ENCODE results near the gene PLAU. TPM values are rescaled to one million over a fixed set of nuclear protein-coding genes. Genes with fewer than 3 reads are reported as not detected.
"Not testable (repeated sequence)": the region's sequence is repeated elsewhere in the genome, so short reads cannot be mapped to it uniquely, and the experiment has no call there.

PLAU gene
- polyA plus RNA-seq, 3 donors, result 13.3 to 17.6 (median 15.4) TPM

DNA sequence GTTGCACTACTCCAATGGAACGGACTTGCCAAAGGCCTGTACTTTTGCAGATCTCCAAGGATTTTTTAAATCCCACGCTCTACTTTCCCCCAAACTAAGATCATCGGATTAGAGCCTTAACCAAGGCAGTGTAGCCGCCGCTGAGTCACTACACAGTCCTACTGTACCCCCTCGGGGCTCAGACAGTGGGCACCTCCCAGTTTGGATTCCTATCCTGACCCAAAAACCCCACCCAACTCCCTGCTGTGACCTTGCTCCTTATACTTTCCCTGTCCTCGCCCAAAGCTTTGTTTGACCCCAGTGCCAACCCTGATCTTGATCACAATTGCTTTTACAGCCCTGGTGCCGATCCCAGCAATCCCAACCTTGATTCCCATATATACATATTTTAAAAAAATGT, 17.5 kb upstream of the PLAU start:
- DNase-seq, result no peak

DNA sequence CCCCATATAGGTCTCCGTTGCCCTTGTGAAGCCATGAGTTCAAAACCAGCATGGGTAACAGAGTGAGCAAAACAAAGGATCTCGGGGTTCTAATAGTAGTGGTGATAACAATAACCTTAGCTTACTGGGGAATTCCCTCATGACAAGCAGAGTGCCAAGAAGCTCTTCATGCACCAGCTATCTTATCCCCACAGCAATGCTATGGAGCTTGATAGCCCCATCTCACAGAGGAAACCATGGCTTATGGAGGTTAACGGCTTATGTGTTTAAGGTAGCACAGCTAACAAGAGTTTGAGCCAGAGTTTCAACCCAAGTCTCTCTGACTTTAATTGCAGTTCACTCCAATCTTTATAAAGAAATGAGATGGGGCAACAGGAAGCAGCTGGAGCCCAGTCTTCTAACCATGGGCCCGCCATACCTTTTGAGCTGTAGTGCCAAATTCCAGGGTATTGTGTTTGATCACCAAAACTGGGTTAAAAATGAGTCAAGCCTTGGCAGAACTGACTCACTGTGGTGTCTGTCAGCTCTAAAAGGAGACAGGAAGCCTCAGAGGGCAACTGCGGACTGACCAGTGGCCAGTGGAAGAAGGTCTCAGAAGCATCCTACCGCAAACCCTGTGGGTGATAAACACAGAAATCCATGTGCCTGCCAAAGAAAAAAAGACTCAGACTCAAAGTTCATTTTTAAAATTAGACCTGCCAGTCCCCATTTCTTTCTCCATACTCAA, 16.5 kb upstream of the PLAU start:
- DNase-seq, result no peak

DNA sequence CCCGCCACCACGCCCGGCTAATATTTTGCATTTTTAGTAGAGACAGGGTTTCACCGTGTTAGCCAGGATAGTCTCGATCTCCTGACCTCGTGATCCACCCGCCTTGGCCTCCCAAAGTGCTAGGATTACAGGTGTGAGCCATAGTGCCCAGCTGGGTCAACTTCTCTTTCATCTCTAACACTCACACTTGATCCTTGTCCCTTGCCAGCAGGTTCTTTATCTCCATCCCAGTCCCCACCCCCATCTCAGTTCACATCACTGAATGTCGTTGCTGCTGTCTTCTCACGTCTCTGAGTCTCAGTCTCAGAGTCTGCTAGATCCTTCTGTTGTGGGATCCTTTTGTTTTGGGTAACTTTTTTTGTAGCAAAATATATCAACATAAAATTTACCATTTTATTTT, 15.6 kb upstream of the PLAU start:
- not testable (repeated sequence) for DNase-seq

DNA sequence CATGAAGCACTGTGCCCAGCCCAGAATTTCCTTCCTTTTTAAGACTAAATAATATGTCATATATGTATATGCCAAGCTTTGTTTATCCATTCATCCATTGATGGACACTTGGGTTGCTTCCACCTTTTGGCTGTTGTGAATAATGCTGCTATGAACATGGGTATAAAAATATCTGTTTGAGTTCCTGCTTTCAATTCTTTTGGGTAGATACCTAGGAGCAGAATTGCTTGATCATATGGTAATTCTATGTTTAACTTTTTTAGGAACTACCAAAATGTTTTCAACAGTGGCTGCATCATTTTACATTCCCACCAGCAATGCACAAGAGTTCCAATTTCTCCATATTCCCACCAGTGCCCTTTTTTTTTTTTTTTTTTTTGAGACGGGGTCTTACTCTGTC, 13.2 kb upstream of the PLAU start:
- DNase-seq, result no peak

DNA sequence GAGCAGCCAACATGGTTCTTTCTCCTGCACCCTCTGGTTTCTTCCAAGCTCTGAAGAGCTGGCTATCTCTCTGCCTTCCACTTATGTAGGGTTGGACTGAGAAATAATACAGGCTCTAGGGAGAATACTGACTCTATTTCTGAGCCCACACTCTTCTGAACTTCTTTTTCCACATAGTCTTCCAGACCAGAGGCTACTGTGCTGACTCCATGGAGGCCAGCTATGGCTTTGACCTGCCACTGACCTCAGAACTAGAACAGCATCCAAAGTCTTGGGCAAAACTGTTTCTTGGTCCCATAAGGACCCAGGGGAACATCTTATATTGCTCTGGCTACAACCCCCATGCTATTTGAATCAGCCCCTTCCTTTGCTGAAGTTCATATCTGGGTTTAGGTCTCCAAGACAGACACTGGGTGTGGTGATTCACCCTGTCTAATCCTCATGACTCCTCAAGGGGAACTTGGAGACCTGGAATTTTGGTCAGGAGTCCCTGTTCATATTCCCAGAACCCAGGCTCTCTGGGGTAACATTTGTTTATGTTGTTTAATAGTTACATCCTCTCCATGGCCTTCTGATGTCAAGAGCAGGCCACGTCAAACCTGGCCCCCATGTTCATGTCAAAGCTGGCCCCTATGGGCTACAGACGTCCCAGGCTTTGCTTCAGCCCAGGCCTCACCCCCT, 12.1 kb upstream of the PLAU start:
- DNase-seq, result no peak

DNA sequence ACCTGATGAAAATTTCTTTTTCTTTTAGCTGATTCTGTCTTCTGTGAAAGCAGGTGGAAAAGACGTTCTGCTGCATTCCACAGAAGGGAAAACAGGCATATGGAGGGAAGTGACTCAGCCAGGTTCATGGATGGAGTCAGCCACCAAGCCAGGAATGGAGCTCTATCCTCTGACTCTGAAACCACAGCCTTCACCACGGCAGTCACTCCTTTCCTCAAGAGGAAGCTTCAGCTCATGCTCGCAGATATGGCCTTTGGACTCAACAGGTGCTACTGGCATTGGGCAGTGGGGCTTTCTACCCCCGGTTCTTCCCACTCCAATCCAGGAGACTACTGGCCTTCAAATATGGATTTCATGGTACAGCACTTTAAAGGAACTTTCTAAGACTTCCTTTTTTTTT, 11.5 kb upstream of the PLAU start:
- DNase-seq, result no peak

DNA sequence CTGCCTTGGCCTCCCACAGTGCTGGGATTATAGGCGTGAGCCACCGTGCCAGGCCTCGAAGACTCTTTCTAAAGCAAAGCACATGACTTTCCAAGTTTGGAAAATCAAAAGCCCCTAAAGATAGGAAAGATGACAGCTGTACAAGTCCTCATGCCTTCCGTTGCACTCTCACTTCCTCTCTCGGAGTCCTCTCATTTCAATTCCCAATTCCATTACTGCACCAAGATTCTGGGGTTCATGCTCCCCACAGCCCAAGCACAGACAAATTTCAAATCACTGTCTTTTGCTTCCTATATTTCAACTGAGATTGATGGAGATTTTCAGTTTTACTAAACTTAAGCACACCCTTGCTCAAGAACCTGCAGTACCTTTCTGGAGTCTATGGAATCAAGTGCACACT, 10.9 kb upstream of the PLAU start:
- no peak for DNase-seq

DNA sequence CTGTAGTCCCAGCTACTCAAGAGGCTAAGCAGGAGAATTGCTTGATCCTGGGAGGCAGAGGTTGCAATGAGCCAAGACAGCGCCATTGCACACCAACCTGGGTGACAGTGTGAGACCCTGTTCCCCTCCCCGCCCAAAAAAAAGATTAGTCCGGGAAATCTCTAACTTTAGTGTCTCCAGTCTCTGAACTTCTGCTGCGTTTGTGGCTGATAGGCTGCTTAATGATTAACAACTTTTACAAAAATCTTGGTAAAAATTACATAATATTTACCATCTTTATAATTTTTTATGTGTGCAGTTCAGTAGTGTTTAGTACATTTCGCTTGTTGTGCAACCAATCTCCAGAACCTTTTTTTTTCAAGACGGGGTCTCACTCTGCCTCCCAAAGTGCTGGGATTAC, 9.7 kb upstream of the PLAU start:
- DNase-seq, result no peak

DNA sequence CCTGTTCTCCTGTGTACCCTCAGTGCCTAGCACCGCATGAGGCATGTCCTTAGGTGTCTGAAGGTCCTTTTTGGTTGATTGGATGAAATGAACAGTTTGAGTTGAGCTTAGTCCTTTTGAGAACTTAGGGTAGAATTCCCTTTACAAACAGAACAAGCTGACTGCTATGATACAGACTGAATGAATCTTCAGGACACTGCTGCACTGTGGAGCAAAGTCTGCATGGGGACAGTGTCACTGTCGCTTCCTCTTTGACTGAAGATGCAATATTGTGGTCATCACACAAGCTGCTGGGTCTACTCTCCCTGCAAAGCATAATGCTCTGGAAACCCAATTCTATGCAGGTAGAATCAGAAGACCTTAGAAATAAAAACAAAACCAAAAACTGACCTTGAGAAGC, 8.6 kb upstream of the PLAU start:
- no peak for DNase-seq

DNA sequence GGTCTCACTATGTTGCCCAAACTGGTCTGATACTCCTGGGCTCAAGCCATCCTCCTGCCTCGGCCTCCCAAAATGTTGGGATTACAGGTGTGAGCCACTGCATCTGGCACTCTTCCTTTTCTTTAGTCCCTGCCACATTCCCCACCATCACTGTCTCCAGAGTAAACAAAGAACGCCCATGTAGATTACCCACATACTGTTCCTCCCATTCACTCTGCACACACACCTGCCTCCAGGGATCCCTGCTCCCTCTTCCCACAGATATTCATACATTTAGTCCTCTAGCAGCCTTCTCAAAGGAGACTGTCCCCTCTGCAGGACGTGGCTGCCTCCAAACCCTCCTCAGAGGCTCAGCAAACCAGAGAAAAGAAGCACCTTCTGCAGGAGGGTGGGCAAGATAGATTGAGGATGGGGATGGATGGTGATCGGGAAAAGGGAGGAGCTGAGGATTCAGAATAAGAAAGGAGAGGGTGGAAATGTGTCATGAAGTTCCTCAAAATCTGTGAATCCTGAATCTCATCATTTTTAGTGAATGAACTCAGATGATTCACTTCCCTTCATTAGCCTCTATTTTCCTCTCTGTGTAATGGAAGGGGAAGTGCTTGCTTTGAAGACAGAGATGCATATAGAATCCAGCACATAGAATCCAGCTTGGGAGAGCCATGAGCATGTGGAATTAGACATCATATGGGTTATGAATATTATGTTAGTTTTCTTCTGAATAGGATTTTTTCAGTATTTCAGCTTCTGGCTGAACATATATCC, 5.5 kb upstream of the PLAU start:
- no peak for DNase-seq

DNA sequence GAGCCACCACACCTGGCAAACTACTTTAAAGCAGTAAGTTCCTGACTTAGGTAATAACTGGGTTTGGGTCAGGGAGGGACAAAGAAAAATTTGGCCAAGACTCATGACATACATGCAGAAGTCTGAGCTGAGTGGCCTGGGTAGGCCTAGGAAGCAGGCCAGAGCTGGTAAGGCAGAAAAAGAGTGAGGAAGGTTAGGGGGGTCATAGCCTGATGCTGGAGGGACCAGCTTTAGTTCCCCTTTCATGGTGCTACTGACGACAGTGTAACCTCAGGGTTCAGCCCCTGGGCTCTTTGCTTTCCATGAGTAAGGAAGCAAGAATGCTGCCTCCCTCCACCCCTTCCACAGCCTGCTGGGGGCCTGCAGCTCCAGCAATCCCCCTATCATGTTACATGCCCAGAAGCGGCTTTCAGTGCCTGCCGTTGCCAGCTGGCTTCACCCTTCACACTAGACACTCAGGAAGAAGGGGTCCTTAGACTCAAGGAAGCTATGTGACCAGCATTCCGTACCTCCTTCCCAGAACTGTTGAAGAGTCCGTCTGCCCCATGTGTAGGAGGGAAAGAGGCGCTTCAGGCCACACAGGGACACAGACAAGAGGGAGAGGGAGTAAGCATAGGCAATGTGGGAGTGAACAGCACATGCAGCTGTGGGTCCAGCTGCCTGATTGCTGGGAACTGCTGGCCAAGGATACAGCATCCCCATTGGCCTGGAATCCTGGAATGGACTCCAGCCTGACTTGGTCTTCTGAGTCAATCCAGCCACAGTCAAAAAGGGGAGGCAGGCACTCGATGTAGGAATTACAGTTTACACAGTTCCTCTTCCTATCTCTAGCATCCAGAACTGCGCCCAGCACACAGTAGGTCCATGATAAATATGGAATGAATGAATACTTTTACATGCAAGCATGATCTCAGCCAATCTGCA, 4.1 kb upstream of the PLAU start:
- peak; percentile 86 for DNase-seq

DNA sequence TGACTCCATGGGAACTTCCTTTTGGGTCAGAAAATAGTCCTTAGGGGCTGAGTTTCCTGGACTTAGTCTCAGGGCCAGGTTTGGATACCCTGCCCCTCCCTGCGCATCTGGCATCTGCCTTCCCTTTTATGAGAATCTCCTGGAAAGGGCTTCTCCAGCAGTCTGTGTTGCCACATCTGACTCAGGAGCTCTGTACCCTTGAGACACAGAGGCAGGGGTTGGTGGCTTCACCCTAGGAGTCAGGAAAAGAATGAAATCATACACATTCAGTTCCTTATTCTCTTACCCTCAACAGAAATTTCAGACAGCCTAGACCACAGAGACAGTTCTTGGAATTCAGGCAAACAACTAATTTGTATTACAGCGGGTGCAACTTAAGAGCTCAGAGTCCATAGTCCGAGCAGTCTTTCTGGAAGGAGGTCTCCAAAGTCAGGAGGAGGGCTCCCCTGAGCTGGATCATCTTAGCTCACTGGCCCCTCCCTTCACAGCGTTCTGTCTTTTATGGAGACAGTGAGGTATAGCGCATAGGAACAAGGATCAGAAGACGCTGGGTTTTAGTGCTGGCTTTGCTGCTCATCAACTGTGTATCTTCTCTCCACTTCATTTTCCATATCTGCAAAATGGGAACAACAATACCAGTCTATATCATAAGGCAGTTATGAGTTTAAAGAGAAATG, 3.0 kb upstream of the PLAU start:
- no peak for DNase-seq

DNA sequence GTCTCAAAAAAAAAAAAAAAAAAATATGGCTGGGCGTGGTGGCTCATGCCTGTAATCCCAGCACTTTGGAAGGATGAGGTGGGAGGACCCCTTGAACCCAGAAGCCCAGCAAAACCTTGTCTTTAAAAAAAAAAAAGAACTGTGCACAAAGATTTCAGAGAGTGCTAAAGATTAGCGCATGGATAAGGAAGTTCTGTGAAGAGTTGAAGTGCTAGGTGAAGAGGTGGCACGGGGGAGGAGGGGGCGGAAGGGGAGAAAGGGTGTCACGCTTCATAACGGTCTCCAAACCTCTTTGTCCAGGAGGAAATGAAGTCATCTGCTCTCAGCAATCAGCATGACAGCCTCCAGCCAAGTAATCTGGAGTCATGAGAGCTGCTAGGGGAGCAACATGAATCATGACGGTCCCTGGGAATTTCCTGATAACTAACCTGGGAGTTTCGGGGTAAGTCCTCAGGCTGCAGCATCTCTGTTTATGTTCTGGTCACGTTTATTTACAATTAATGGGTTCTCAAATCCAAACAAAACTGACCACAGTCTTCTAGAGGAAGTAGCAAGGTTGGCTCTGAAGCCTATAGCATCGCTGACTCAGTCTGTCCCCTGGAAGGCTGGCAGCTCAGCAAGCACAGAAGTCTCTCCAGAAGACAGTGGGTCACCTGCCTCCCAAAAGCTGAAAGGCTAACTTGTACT, 1.9 kb upstream of the PLAU start:
- no peak for DNase-seq

DNA sequence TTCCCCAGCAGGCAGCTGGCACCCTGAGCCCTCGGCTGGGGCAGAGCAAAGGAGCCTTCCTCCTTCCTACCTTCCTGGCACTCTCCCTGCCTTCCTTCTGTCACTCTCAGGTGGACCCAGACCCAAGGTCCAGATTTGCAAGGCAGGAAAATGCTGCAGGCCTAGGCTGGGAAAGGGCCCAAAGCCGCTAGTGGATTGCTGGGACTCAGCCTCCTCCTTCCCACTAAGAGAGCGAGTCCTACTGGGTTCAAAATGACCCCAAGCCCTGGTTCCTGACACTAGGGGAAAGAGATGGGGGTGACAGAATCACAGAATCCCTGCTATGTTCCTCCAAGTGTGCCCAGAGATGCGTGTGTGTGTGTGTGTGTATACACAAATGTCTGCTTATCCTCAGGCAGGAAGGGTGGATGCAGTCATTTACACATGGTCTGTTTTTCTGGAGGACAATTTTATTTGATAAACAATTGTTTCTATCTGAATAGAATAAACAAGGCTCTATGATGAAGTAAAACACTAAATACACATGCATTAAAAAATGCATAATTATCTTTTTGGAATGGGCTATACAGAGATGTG, 1.3 kb upstream of the PLAU start:
- DNase-seq, result no peak

DNA sequence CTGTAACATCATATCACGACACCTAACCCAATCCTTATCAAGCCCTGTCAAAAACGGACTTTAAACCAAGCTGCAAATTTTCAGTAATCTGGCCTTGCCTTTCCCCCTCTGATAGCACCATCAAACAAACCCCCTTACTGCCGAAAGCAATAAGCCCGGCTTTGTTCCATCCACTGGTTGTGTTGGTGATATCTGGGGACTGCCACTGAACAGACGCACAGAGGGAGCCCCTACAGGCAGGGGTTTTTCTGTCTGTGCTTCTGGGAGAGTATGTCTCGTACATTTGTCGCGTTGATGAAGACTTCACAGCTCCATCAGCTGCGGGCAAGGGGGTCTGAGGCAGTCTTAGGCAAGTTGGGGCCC, 550 bp upstream of the PLAU start:
- no peak for DNase-seq

DNA sequence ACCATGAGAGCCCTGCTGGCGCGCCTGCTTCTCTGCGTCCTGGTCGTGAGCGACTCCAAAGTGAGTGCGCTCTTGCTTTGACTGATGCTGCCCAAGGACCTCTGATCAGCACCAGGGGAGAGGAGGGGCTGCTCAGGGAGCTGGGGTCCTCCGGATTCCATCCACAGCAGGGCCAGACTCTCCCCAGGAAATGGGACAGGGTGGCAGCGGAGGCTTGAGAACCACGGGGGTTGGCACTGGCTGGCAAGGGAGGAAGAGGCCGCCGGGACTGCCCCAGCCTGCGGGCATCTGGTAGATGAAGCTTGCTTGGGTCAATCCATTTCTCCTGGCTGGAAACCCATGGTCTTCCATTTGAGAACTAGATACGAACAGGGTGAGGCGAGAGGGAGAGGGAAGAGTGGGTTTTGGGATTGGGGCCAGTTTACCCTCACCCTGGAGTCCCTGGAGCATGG, 647 bp downstream of the PLAU start:
- no peak for DNase-seq

DNA sequence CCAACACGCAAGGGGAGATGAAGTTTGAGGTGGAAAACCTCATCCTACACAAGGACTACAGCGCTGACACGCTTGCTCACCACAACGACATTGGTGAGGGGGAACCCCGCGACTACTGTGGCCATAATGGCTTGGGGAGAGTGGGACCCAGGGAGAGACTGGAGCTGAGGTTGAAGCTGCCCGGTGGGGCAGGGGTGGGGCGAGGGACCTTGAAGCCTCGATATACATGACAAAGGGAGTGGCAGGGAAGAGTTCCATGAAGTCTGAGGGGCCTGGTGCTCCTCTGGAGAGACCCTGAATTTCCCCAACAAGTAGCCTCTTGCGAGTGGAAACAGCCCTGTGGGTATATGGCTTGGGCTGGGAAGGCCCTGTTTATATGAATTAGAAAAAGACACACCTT, 3.1 kb downstream of the PLAU start:
- no peak for DNase-seq

DNA sequence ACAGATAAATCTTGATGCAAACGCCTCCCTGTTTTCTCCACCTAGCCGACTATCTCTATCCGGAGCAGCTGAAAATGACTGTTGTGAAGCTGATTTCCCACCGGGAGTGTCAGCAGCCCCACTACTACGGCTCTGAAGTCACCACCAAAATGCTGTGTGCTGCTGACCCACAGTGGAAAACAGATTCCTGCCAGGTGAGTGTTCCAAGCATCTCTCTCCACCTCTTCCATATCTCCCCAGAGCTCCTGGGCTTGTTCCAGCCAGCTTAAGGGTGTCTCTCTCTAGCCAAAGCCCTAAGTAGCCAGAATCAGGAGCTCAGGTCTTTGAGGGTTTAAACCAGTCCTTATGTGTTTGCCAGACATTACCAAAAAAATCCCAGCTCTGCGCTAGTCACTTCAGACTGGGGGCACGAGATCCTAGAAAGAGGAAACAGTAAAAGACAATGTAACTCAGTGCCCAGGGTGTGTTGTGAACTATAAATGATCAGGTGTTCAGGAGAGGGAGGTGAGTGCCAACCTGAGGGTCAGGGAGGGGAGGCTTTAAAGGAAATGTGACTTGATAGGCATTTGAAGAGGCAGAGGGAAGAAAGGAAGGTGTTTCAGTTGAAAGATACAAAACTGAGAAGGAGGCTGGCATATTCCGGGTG, 4.4 kb downstream of the PLAU start:
- DNase-seq, result no peak

DNA sequence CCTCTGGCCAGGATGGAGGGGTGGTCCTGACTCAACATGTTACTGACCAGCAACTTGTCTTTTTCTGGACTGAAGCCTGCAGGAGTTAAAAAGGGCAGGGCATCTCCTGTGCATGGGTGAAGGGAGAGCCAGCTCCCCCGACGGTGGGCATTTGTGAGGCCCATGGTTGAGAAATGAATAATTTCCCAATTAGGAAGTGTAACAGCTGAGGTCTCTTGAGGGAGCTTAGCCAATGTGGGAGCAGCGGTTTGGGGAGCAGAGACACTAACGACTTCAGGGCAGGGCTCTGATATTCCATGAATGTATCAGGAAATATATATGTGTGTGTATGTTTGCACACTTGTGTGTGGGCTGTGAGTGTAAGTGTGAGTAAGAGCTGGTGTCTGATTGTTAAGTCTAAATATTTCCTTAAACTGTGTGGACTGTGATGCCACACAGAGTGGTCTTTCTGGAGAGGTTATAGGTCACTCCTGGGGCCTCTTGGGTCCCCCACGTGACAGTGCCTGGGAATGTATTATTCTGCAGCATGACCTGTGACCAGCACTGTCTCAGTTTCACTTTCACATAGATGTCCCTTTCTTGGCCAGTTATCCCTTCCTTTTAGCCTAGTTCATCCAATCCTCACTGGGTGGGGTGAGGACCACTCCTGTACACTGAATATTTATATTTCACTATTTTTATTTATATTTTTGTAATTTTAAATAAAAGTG, 6.0 kb downstream of the PLAU start:
- no peak for DNase-seq

All from renal pelvis (tissue), 4 donors.